Esophagus squamous epithelium (tissue), 4 donors: ENCODE measurements around the gene OR2C3.

Experiments
- POLR2A ChIP-seq, 4 donors: fragments of 450-650 bp; IDR thresholded peaks; one replicate each; pipeline ENCODE4 v1.6.1; 2017; ENCODE audit warnings: antibody characterized with exemption in 4 of 4, mild to moderate bottlenecking in 4 of 4, moderate library complexity in 3 of 4
- TF ChIP-seq, protein P1 (sequence below), 6 experiments: fragments of 450-650 bp in 4 of 6; fragments of 200-600 bp in 2 of 6; sonication (generic) in 2 of 6; IDR thresholded peaks; one replicate each; pipeline ENCODE4 v1.5.1; 2016 to 2019; ENCODE audit warnings: antibody characterized with exemption in 6 of 6, mild to moderate bottlenecking in 4 of 6, moderate library complexity in 4 of 6

DNA sequence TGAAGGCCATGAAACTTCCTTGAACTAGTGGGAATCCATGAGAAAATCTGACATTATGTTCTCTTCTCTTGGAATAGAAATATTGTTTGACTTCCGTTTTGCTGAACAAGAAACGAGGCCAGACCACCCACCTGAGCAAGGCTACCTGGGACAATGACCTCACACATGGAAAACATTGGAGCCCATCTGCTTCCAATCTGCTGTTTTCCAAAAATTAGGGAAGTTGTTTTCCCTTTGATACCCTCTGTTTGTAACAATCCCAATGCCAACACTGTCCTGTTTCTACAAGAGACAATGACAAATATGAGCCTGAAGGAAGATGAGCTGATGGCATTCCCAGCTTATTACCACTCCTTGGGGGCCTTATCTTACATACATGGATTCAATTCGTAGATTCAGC is 29.4 kb downstream of the OR2C3 start:
- TF ChIP-seq, protein P1, sequence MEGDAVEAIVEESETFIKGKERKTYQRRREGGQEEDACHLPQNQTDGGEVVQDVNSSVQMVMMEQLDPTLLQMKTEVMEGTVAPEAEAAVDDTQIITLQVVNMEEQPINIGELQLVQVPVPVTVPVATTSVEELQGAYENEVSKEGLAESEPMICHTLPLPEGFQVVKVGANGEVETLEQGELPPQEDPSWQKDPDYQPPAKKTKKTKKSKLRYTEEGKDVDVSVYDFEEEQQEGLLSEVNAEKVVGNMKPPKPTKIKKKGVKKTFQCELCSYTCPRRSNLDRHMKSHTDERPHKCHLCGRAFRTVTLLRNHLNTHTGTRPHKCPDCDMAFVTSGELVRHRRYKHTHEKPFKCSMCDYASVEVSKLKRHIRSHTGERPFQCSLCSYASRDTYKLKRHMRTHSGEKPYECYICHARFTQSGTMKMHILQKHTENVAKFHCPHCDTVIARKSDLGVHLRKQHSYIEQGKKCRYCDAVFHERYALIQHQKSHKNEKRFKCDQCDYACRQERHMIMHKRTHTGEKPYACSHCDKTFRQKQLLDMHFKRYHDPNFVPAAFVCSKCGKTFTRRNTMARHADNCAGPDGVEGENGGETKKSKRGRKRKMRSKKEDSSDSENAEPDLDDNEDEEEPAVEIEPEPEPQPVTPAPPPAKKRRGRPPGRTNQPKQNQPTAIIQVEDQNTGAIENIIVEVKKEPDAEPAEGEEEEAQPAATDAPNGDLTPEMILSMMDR (IDR thresholded peaks at IDR 0.05): no peak
- no peak for TF ChIP-seq POLR2A (IDR thresholded peaks at IDR 0.05)
